GM18499 (cell line): ENCODE measurements around the gene HDHD5.

Experiments
- ATAC-seq: cut with Tn5 transposase; IDR thresholded peaks from one replicate; pipeline ENCODE4 v1.9.1; 2021; ENCODE audit warnings: moderate number of reproducible peaks; ENCODE audit not compliant: insufficient read depth, unreplicated experiment

The HDHD5 gene

GRCh38 chr22:17158568-17159503 lies at the start of gene HDHD5:
Gene HDHD5 (minus strand): TSS chr22:17159277. CDS start chr22:17159251, 26 bp downstream.
- ATAC-seq = no peak

- no peak for ATAC-seq
Observed at GRCh38 chr22:17205432-17205831, 46.4 kb upstream of the HDHD5 start.

DNA sequence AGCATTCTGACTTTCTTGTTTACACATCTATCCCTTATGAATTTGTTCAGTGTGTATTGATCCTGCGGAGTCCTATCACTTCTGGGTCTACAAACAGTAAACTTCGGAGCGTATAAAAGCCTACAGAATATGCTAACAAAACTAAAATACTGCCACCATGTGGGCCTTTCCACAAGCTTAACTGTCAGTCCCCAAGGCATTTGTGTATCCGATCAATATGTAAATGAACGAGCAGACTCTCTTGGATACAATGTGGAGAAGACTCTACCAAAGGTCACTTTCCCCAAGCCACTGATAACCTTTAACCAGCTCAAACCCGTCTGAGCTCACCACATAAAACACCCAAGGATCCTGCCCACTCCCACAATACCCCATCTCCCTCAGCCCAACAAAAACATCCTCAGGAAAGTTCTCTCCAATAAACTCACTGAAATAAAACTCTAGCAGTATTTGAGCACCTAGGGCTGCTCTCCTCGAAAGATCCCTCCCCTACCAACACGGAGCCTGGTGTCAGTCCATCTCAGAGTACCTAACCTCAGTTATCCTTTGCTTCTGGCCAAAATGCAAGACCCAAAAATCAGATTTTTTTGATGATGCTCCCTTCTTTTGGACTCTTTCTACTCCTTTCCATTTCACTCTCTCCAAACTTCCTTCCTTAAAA lies 42.3 kb upstream of the HDHD5 start:
- no peak for ATAC-seq

GRCh38 chr22:17199003-17199731 lies 40.1 kb upstream of the HDHD5 start:
- no peak for ATAC-seq

GRCh38 chr22:17198170-17199002 lies 39.3 kb upstream of the HDHD5 start:
- no peak for ATAC-seq

DNA sequence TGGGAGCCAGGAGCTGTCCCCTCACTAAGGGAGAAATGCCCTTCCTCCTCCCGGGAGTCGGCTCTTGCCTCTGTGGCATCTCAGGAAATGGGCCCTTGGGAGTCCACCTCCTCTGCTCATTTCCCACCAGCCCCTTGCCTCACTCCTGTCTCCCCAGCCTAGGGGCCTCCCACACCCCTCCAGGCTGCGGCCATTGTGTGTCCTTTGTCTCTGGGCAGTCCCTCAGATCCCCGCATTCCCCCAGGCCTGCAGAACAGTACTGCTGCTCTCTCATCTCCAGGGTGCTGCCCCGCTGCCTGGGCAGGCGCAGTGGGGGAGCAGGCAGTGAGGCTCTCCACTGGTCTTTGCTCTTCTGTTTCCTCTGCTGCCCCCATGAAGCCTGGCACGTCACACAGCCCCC lies 35.1 kb upstream of the HDHD5 start:
- no peak for ATAC-seq

- ATAC-seq = no peak
Observed at GRCh38 chr22:17192186-17192585, 33.1 kb upstream of the HDHD5 start.

GRCh38 chr22:17191163-17191784 lies 32.2 kb upstream of the HDHD5 start:
- no peak for ATAC-seq

GRCh38 chr22:17190702-17191101 lies 31.6 kb upstream of the HDHD5 start:
- ATAC-seq = no peak

DNA sequence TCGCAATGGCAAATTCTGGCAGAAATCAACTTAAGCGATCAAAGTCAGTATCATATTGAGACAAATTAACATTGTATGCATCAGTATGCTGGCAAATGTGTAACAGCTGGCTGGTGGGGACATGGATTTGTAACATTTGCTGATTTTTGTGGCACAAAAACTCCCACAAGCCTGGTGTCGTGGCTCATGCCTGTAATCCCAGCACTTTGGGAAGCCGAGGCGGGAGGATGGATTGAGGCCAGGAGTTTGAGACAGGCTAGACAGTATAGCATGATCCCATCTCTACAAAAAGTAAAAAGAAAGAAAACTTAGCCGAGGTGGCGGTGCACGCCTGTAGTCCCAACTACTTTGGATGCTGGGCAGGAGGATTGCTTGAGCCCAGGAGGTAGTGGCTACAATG lies 17.6 kb upstream of the HDHD5 start:
- no peak for ATAC-seq

GRCh38 chr22:17172029-17172833 lies 13.2 kb upstream of the HDHD5 start:
- ATAC-seq = no peak

DNA sequence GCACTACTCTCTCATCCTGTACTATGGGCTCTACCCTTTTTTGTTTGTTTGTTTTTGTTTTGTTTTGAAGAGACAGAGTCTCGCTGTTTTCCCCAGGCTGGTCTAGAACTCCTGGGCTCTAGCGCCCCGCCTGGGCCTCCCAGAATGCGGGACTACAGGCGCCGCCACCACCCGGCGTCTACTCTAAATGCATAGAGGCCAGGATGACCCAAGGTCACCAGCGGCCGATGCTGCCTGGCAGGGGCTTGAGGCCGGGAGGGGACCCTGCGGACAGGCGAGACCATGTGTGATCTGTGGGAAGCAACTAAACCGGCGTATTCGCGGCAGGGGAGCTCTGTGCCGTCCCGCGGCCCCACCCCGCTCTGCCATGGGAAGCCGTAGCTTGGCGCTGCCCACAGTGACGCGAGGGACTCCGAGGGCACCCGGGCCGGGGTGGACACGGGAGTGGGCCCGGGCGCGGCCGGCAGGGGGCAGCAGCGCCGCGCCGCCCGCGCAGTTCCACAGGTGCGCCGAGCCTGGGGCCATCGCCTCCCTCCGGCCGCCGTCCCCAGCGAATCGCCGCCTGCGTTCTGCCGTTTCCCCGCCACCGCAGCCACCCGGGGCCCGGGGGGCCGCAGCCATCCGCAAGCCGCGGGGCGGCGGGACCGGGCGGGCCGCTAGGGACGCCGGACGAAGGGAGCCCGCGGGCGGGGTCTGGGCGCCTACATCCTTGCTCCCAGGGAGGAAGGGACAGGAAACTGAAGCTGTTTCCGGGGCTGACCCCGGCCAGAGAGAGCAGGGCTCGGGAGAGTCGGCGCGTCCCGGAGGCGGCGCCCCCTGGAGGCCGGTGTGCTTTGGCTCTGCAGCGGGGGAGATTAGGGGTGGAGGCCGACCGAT lies 12.3 kb upstream of the HDHD5 start:
- no peak for ATAC-seq

DNA sequence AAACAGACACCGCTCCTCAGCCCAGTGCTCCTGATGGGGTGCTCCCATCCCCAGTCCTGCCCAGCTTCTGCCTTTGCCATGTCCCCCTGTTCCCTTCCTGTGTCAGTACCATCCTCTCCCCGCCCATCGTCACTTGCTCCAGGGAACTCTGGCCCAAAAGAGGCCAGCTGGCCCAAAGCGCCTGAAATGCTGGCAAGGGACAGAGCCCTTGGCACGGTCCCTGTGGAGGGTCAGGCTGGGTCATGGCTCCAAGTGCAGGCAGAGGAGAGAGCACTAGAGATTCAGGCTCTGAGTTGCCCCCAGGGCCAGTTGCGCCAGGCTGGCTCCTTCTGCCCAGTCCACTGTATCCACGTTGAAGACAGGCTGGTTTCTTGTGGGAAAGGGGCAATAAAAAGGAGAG lies 8.4 kb upstream of the HDHD5 start:
- ATAC-seq = no peak

DNA sequence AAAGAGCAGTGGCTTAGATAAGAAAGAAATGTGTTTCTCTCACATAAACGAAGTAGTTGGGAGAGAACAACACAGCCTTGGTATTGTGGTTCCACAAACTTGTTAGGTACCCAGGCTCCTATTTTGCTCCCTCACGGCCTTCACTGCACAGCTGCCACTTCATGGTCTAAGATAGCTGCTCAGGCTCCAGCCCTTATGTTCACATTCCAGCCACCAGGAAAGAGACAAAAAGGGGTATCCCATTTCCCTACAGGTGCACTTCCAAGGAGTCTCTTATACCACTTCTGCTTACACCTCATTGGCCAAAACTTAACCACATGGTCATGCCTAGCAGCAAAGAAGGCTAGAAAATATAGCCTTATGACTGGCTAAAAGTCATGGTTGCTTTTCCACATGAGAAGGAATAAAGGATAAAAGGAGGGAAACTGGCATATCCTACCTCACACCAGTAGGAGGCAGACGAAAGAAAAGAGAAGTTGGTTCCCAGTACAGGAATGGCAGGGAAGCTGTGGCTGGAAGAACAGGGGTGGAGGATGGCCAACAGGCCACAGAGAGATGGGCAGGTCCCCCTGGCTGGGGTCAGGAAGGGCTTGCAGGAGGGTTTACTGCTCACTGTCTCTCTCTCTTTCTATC lies 5.4 kb upstream of the HDHD5 start:
- no peak for ATAC-seq

- ATAC-seq = no peak
Observed at GRCh38 chr22:17162731-17163130, 3.7 kb upstream of the HDHD5 start.

DNA sequence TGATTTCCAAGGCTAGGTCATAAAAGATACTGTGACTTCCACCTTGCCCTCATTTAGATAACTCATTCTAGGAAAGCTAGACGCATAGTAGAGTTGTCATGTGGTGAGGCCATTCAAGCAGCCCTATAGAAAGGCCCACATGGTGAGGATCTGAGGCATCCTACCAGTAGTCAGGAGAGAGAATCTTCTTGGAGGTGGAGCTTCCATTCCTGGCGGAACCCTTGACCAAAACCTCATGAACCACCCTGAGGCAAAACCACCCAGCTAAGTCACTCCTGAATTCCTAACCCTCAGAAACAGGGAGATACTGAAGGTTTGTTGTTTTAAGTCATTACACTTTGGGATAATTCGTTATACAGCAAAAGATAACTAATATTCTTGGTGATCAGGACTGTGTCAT lies 2.9 kb upstream of the HDHD5 start:
- ATAC-seq = no peak

DNA sequence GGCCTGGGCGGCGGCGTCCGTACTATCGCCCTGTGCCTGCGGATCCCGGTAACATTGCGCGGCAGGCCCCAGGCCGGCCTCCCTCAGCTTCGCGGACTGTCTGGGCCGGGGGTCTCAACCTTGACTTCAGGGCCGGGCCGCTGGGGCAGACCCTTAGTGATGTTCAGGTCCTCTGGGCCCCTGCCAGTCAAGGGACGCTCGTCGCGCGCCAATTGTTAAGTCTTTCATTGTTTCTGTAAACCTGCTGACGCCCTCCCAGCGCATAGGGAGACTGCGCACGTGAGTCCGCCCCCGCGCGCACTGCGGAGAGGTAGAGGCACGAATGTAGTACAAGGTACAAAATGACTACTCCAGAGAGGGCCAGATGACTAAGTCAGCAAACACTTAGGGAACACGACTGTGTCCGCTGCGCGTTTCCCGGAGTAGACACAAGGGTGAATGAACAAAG lies 451 bp upstream of the HDHD5 start:
- ATAC-seq = no peak
